NOMO-1 treated with DMSO at 0.1 percent for 48 hours (cell line): ENCODE measurements around the gene POLR3E.
"Not testable (repeated sequence)": the region's sequence is repeated elsewhere in the genome, so short reads cannot be mapped to it uniquely, and the experiment has no call there.

Experiments
- DNase-seq: peaks from one replicate; lab custom pipeline; 2025; ENCODE audit not compliant: unreplicated experiment; lab: John Stamatoyannopoulos, UW

Gene POLR3E

GRCh38 chr16:22333457-22333994, 36.3 kb downstream of the POLR3E start:
- no peak for DNase-seq

- no peak for DNase-seq
These were observed 38.5 kb downstream of the POLR3E start for GRCh38 chr16:22335668-22336246.

GRCh38 chr16:22336581-22336980, 39.4 kb downstream of the POLR3E start:
- DNase-seq = no peak

GRCh38 chr16:22337045-22337444, 39.8 kb downstream of the POLR3E start:
- DNase-seq = no peak

GRCh38 chr16:22337849-22338635, 40.8 kb downstream of the POLR3E start:
- no peak for DNase-seq

GRCh38 chr16:22340945-22341344, 43.7 kb downstream of the POLR3E start:
- DNase-seq = no peak

GRCh38 chr16:22342082-22342481, 44.9 kb downstream of the POLR3E start:
- no peak for DNase-seq

- no peak for DNase-seq
These were observed 49.3 kb downstream of the POLR3E start for GRCh38 chr16:22346483-22346882.

GRCh38 chr16:22347100-22347820, 50.1 kb downstream of the POLR3E start:
- DNase-seq = no peak

GRCh38 chr16:22348291-22348690, 51.1 kb downstream of the POLR3E start:
- no peak for DNase-seq

- not testable (repeated sequence) for DNase-seq
These were observed 53.8 kb downstream of the POLR3E start for GRCh38 chr16:22351017-22351416.

- DNase-seq = no peak
These were observed 54.9 kb downstream of the POLR3E start for GRCh38 chr16:22352140-22352539.

- no peak for DNase-seq
These were observed 55.5 kb downstream of the POLR3E start for GRCh38 chr16:22352723-22353122.

- peak; percentile 91 for DNase-seq
These were observed 56.1 kb downstream of the POLR3E start for GRCh38 chr16:22353191-22353919.

GRCh38 chr16:22353933-22354541, 56.8 kb downstream of the POLR3E start:
- peak; percentile 78 for DNase-seq

GRCh38 chr16:22355487-22355908, 58.3 kb downstream of the POLR3E start:
- DNase-seq = peak; percentile 86

- no peak for DNase-seq
These were observed 59.9 kb downstream of the POLR3E start for GRCh38 chr16:22356930-22357634.

- DNase-seq = no peak
These were observed 60.4 kb downstream of the POLR3E start for GRCh38 chr16:22357635-22357971.

GRCh38 chr16:22358000-22358399, 60.8 kb downstream of the POLR3E start:
- DNase-seq = no peak

GRCh38 chr16:22359679-22360078, 62.5 kb downstream of the POLR3E start:
- no peak for DNase-seq
